HepG2 (cell line): ENCODE measurements around the gene COA3. TPM values are rescaled to one million over a fixed set of nuclear protein-coding genes. Genes with fewer than 3 reads are reported as not detected.

Experiments
- FOXP1 ChIP-seq, 2 experiments: fragments of 450-650 bp in 1 of 2; IDR thresholded peaks; 2 replicates each; pipeline ENCODE4 v1.6.1; 2017 to 2018; ENCODE audit warnings: antibody characterized with exemption in 1 of 2
- HDAC2 ChIP-seq: sonication (generic); formaldehyde crosslinking; IDR thresholded peaks from 2 replicates; pipeline ENCODE4 v1.4.0; 2020; ENCODE audit warnings: missing genetic modification reagents
- HIVEP1 ChIP-seq: sonication (generic); formaldehyde crosslinking; IDR thresholded peaks from 2 replicates; pipeline ENCODE4 v1.4.0; 2020; ENCODE audit warnings: mild to moderate bottlenecking, missing genetic modification reagents
- HNRNPLL ChIP-seq: fragments of 200-400 bp; formaldehyde crosslinking; IDR thresholded peaks from 2 replicates; pipeline ENCODE4 v1.6.1; 2017; ENCODE audit warnings: mild to moderate bottlenecking, low read depth, low read length; ENCODE audit not compliant: poor library complexity, severe bottlenecking
- MAX ChIP-seq: IDR thresholded peaks from 2 replicates; pipeline ENCODE4 v1.6.1; 2012; ENCODE audit warnings: inconsistent platforms
- NBN ChIP-seq: fragments of 450-650 bp; conservative IDR thresholded peaks from 2 replicates; pipeline ENCODE4 v1.6.1; 2017
- NR3C1 ChIP-seq: sonication (generic); formaldehyde crosslinking; IDR thresholded peaks from 2 replicates; pipeline ENCODE4 v1.4.0; 2020; ENCODE audit warnings: missing genetic modification reagents
- PHF20 ChIP-seq: sonication (generic); formaldehyde crosslinking; IDR thresholded peaks from 2 replicates; pipeline ENCODE4 v1.5.0; 2020; ENCODE audit warnings: mild to moderate bottlenecking, missing genetic modification reagents
- PPARG ChIP-seq: conservative IDR thresholded peaks from 2 replicates; pipeline ENCODE4 v1.6.1; 2016; ENCODE audit warnings: missing biosample characterization, missing genetic modification reagents
- RXRA ChIP-seq: sonication (generic); formaldehyde crosslinking; IDR thresholded peaks from 2 replicates; pipeline ENCODE4 v1.5.1; 2020; ENCODE audit warnings: missing genetic modification reagents
- SIX1 ChIP-seq: sonication (generic); formaldehyde crosslinking; IDR thresholded peaks from 2 replicates; pipeline ENCODE4 v1.4.0; 2020; ENCODE audit warnings: missing genetic modification reagents, borderline replicate concordance
- SNAPC4 ChIP-seq: sonication (generic); formaldehyde crosslinking; IDR thresholded peaks from 2 replicates; pipeline ENCODE4 v1.4.0; 2020; ENCODE audit warnings: mild to moderate bottlenecking, missing genetic modification reagents
- SP5 ChIP-seq: IDR thresholded peaks from 2 replicates; pipeline ENCODE4 v1.6.1; 2016; ENCODE audit warnings: low read depth, borderline replicate concordance
- SRF ChIP-seq: IDR thresholded peaks from 2 replicates; pipeline ENCODE4 v1.6.1; 2011; ENCODE audit warnings: mild to moderate bottlenecking, low read depth, low read length, moderate library complexity
- THAP11 ChIP-seq: IDR thresholded peaks from 2 replicates; pipeline ENCODE4 v1.6.1; 2016; ENCODE audit warnings: missing biosample characterization, missing genetic modification reagents
- TOE1 ChIP-seq: sonication (generic); formaldehyde crosslinking; IDR thresholded peaks from 2 replicates; pipeline ENCODE4 v1.4.0; 2020; ENCODE audit warnings: mild to moderate bottlenecking, missing genetic modification reagents
- XBP1 ChIP-seq: sonication (generic); formaldehyde crosslinking; IDR thresholded peaks from 2 replicates; pipeline ENCODE4 v1.5.0; 2020; ENCODE audit warnings: missing genetic modification reagents
- ZBTB3 ChIP-seq: sonication (generic); formaldehyde crosslinking; IDR thresholded peaks from 2 replicates; pipeline ENCODE4 v1.4.0; 2020; ENCODE audit warnings: low read depth, mild to moderate bottlenecking, moderate library complexity, missing genetic modification reagents, borderline replicate concordance
- ZBTB38 ChIP-seq: sonication (generic); formaldehyde crosslinking; IDR thresholded peaks from 2 replicates; pipeline ENCODE4 v1.5.1; 2020; ENCODE audit warnings: mild to moderate bottlenecking, missing genetic modification reagents
- ZFY ChIP-seq: sonication (generic); formaldehyde crosslinking; IDR thresholded peaks from 2 replicates; pipeline ENCODE4 v1.4.0; 2020; ENCODE audit warnings: missing genetic modification reagents
- ZKSCAN1 ChIP-seq: fragments of 150-350 bp; IDR thresholded peaks from 2 replicates; pipeline ENCODE4 v1.6.1; 2014; ENCODE audit warnings: low read length
- ZNF20 ChIP-seq: sonication (generic); formaldehyde crosslinking; IDR thresholded peaks from 2 replicates; pipeline ENCODE4 v1.4.0; 2020; ENCODE audit warnings: mild to moderate bottlenecking, moderate library complexity, missing genetic modification reagents
- ZNF468 ChIP-seq: sonication (generic); formaldehyde crosslinking; IDR thresholded peaks from 2 replicates; pipeline ENCODE4 v1.8.0; 2022; ENCODE audit warnings: mild to moderate bottlenecking, moderate library complexity, missing genetic modification reagents
- ZNF543 ChIP-seq: sonication (generic); formaldehyde crosslinking; IDR thresholded peaks from 2 replicates; pipeline ENCODE4 v1.4.0; 2020; ENCODE audit warnings: mild to moderate bottlenecking, missing genetic modification reagents
- ZNF614 ChIP-seq: IDR thresholded peaks from 2 replicates; pipeline ENCODE4 v1.6.1; 2018; ENCODE audit warnings: missing biosample characterization, missing genetic modification reagents, inconsistent platforms, borderline replicate concordance
- ZNF616 ChIP-seq: sonication (generic); formaldehyde crosslinking; IDR thresholded peaks from 2 replicates; pipeline ENCODE4 v1.5.0; 2020; ENCODE audit warnings: low read depth, mild to moderate bottlenecking, missing genetic modification reagents
- ZNF619 ChIP-seq: sonication (generic); formaldehyde crosslinking; IDR thresholded peaks from 2 replicates; pipeline ENCODE4 v1.4.0; 2020; ENCODE audit warnings: mild to moderate bottlenecking, missing genetic modification reagents
- ZNF709 ChIP-seq: sonication (generic); formaldehyde crosslinking; IDR thresholded peaks from 2 replicates; pipeline ENCODE4 v1.5.0; 2020; ENCODE audit warnings: mild to moderate bottlenecking, missing genetic modification reagents
- polyA plus RNA-seq, 8 experiments: library from polyadenylated mRNA; depleted of rRNA in 3 of 8; stranded (reverse) in 7 of 8; unstranded in 1 of 8; fragments of >200 nt; fragmentation: Illumina TruSeq in 4 of 8; extraction: Trizol in 4 of 8; gene quantifications; 2 replicates each; pipeline versions ENCODE4 v1.2.1 to v1.2.3, GENCODE V29; 2011 to 2016; ENCODE audit warnings: low read depth in 4 of 8, missing spikeins in 1 of 8, mixed read lengths in 1 of 8; ENCODE audit not compliant: insufficient read depth in 1 of 8
- total RNA-seq, 5 experiments: library from RNA; depleted of rRNA; stranded (reverse); fragments of >200 nt; fragmentation: Illumina TruSeq; extraction: Trizol; gene quantifications; 2 replicates each; pipeline ENCODE4 v1.2.3, GENCODE V29; 2016; ENCODE audit warnings: low read depth in 1 of 5

The COA3 gene
- total and polyA plus RNA-seq, 2 of the 13 experiments (the other 11 are each of a cell fraction or from before 2014, with no cell fraction given), result 133 to 202 TPM

- TF ChIP-seq ZNF543 (CRISPR knock-in tag) (peak; percentile 11), THAP11 (CRISPR knock-in tag) (peak; percentile 86), SP5 (CRISPR knock-in tag) (peak; percentile 87), ZFY (CRISPR knock-in tag) (peak; percentile 44), HIVEP1 (CRISPR knock-in tag) (peak; percentile 53; the same call in 1 of the 2 replicates), PHF20 (CRISPR knock-in tag) (peak; percentile 48; the same call in 1 of the 2 replicates), HNRNPLL (peak; percentile 26), NBN (no peak), ZNF619 (CRISPR knock-in tag) (peak; percentile 33; the same call in 1 of the 2 replicates), ZKSCAN1 (no peak), ZNF616 (0 out of 2 replicates have a peak, but pooled peaks have one; percentile 13), SRF (0 out of 2 replicates have a peak, but pooled peaks have one; percentile 33), ZNF468 (no peak), MAX (peak; percentile 29), ZNF614 (peak; percentile 71; the same call in 1 of the 2 replicates), ZBTB3 (no peak), ZBTB38 (CRISPR knock-in tag) (peak; percentile 24; the same call in 1 of the 2 replicates), PPARG (CRISPR knock-in tag) (peak; percentile 83), ZNF709 (CRISPR knock-in tag) (peak; percentile 87), XBP1 (CRISPR knock-in tag) (no peak), ZNF20 (CRISPR knock-in tag) (no peak), TOE1 (CRISPR knock-in tag) (0 out of 2 replicates have a peak, but pooled peaks have one; percentile 43), NR3C1 (CRISPR knock-in tag) (no peak), SIX1 (CRISPR knock-in tag) (no peak), RXRA (peak; percentile 93), SNAPC4 (CRISPR knock-in tag) (no peak; the same call in 1 of the 2 replicates), FOXP1 (IDR thresholded peaks at IDR 0.05) (no peak; the same call in 1 of the 2 replicates), FOXP1 (CRISPR knock-in tag; IDR thresholded peaks at IDR 0.05) (peak; percentile 68), HDAC2 (CRISPR knock-in tag) (peak; percentile 88)
Observed at GRCh38 chr17:42779936-42780850, 18.3 kb downstream of the COA3 start, which contains the start of gene WNK4 (continued).
